Measurements from ENCODE around the gene SMPD3.

DNA sequence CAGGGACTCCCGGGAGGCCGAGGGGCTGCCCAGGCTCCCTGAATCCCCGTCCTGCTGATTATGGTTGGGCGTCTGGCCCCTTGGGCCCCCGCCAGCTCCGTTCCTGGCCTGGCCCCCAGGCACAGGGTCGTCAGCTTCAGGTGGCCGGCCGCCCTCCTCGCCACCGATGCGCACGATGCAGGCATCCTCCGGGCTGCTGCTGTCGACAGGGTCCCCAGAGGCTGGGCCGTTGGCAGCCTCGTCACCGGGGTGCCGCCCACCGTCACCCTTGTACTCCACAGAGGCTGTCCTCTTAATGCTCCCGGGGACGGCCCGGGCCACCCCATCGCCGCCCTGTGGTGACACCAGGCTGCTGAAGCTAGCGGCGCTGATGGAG lies 77.0 kb downstream of the SMPD3 start:
- TF ChIP-seq POLR2A (IDR thresholded peaks at IDR 0.05) (no peak), CTCF (IDR thresholded peaks at IDR 0.05) (no peak)
